KMS-11 (cell line): ENCODE data around the gene THY1.
"Not testable (repeated sequence)": the region's sequence is repeated elsewhere in the genome, so short reads cannot be mapped to it uniquely, and the experiment has no call there.

Source experiments
- H2AFZ ChIP-seq: fragments of 200-600 bp; sonication (generic); 2 replicates; pipeline ENCODE4 v1.6.1; 2016; ENCODE audit warnings: antibody characterized with exemption, mixed run types, low read depth
- H3K27ac ChIP-seq: fragments of 200-600 bp; sonication (generic); 2 replicates; pipeline ENCODE4 v1.6.1; 2016; ENCODE audit warnings: mild to moderate bottlenecking, mixed run types
- H3K27me3 ChIP-seq: fragments of 200-600 bp; sonication (generic); 2 replicates; pipeline ENCODE4 v1.6.1; 2017; ENCODE audit warnings: mild to moderate bottlenecking, low read depth, mixed run types, moderate library complexity; ENCODE audit not compliant: insufficient read depth
- H3K36me3 ChIP-seq: fragments of 200-600 bp; sonication (generic); 2 replicates; pipeline ENCODE4 v1.6.1; 2017; ENCODE audit warnings: mild to moderate bottlenecking, mixed run types; ENCODE audit not compliant: insufficient read depth
- H3K4me1 ChIP-seq: fragments of 200-600 bp; sonication (generic); 2 replicates; pipeline ENCODE4 v1.6.1; 2016; ENCODE audit warnings: mild to moderate bottlenecking, low read depth, mixed run types; ENCODE audit not compliant: poor library complexity, severe bottlenecking
- H3K4me2 ChIP-seq: fragments of 200-600 bp; sonication (generic); 2 replicates; pipeline ENCODE4 v1.7.0; 2016; ENCODE audit warnings: mild to moderate bottlenecking, mixed run types
- H3K4me3 ChIP-seq: fragments of 200-600 bp; sonication (generic); IDR thresholded peaks from 2 replicates; pipeline ENCODE4 v1.6.1; 2017; ENCODE audit warnings: low read depth, low read length, mixed read lengths; ENCODE audit not compliant: insufficient read depth
- H3K79me2 ChIP-seq: fragments of 200-600 bp; sonication (generic); 2 replicates; pipeline ENCODE4 v1.6.1; 2016; ENCODE audit warnings: low read depth, mixed run types; ENCODE audit not compliant: insufficient read depth
- H3K9ac ChIP-seq: fragments of 200-600 bp; sonication (generic); 2 replicates; pipeline ENCODE4 v1.6.1; 2016; ENCODE audit warnings: mild to moderate bottlenecking, mixed run types
- H4K20me1 ChIP-seq: fragments of 200-600 bp; sonication (generic); 2 replicates; pipeline ENCODE4 v1.6.1; 2016; ENCODE audit warnings: mild to moderate bottlenecking, mixed run types; ENCODE audit not compliant: insufficient read depth
- CTCF ChIP-seq: fragments of 200-600 bp; sonication (generic); conservative IDR thresholded peaks from 2 replicates; pipeline ENCODE4 v1.6.1; 2017; ENCODE audit warnings: low read depth, mild to moderate bottlenecking, antibody characterized with exemption, low read length, moderate library complexity, mixed read lengths

THY1 gene

GRCh38 chr11:119441898-119442243 is 18.9 kb upstream of the THY1 start:
- no peaks in the 10 kb centered on the region for H3K36me3 ChIP-seq
- H4K20me1 ChIP-seq: no peaks in the 10 kb centered on the region
- no peak overlapping the region for H3K4me2 ChIP-seq
- no peaks in the 10 kb centered on the region for H3K27me3 ChIP-seq
- no peak overlapping the region for H3K4me3 ChIP-seq
- H2AFZ ChIP-seq: no peak overlapping the region
- no peak overlapping the region for H3K27ac ChIP-seq
- no peaks in the 10 kb centered on the region for H3K79me2 ChIP-seq
- no peaks in the 10 kb centered on the region for H3K4me1 ChIP-seq
- TF ChIP-seq CTCF: no peak
- no peak overlapping the region for H3K9ac ChIP-seq

- no peak overlapping the region for H2AFZ ChIP-seq
- no peak overlapping the region for H3K27ac ChIP-seq
- no peaks in the 10 kb centered on the region for H3K4me1 ChIP-seq
- no peaks in the 10 kb centered on the region for H4K20me1 ChIP-seq
- H3K36me3 ChIP-seq: no peaks in the 10 kb centered on the region
- no peak overlapping the region for H3K4me3 ChIP-seq
- H3K79me2 ChIP-seq: no peaks in the 10 kb centered on the region
- H3K9ac ChIP-seq: no peak overlapping the region
- no peak overlapping the region for H3K4me2 ChIP-seq
- no peak for TF ChIP-seq CTCF
- H3K27me3 ChIP-seq: no peaks in the 10 kb centered on the region
Observed at GRCh38 chr11:119438599-119438998, 15.6 kb upstream of the THY1 start.

- H4K20me1 ChIP-seq, H2AFZ ChIP-seq, H3K27ac ChIP-seq, H3K4me3 ChIP-seq, H3K4me1 ChIP-seq, H3K36me3 ChIP-seq, H3K79me2 ChIP-seq, H3K9ac ChIP-seq, H3K4me2 ChIP-seq, H3K27me3 ChIP-seq: not testable (repeated sequence)
Observed at GRCh38 chr11:119437521-119437920, 14.5 kb upstream of the THY1 start.

- no peaks in the 10 kb centered on the region for H3K27me3 ChIP-seq
- no peak overlapping the region for H3K4me2 ChIP-seq
- H4K20me1 ChIP-seq: no peaks in the 10 kb centered on the region
- no peaks in the 10 kb centered on the region for H3K79me2 ChIP-seq
- no peak for TF ChIP-seq CTCF
- no peak overlapping the region for H3K4me3 ChIP-seq
- no peaks in the 10 kb centered on the region for H3K4me1 ChIP-seq
- H3K36me3 ChIP-seq: no peaks in the 10 kb centered on the region
- H3K27ac ChIP-seq: no peak overlapping the region
- no peak overlapping the region for H2AFZ ChIP-seq
- H3K9ac ChIP-seq: no peak overlapping the region
Observed at GRCh38 chr11:119436711-119437110, 13.7 kb upstream of the THY1 start.

GRCh38 chr11:119436093-119436492 is 13.1 kb upstream of the THY1 start:
- H3K9ac ChIP-seq: no peak overlapping the region
- no peak overlapping the region for H3K4me3 ChIP-seq
- no peak overlapping the region for H3K4me2 ChIP-seq
- no peak overlapping the region for H3K27ac ChIP-seq
- H3K79me2 ChIP-seq: no peaks in the 10 kb centered on the region
- H3K4me1 ChIP-seq: no peaks in the 10 kb centered on the region
- TF ChIP-seq CTCF: no peak
- no peaks in the 10 kb centered on the region for H3K36me3 ChIP-seq
- H4K20me1 ChIP-seq: no peaks in the 10 kb centered on the region
- H3K27me3 ChIP-seq: no peaks in the 10 kb centered on the region
- H2AFZ ChIP-seq: no peak overlapping the region
